Stimulated activated CD8-positive, alpha-beta memory T cell treated with anti-CD3 and anti-CD28 coated beads, Interleukin-12 subunit alpha, Interleukin-12 subunit beta, amount 100 ng/mL, for 24 hours (primary cell): ENCODE measurements around the gene VIPR2.
"Not testable (repeated sequence)": the region's sequence is repeated elsewhere in the genome, so short reads cannot be mapped to it uniquely, and the experiment has no call there.

ENCODE experiments used
- DNase-seq: peaks from one replicate; pipeline ENCODE4 v3.0.0-alpha.2; 2020; ENCODE audit errors: extremely low read depth

Gene VIPR2, protein sequence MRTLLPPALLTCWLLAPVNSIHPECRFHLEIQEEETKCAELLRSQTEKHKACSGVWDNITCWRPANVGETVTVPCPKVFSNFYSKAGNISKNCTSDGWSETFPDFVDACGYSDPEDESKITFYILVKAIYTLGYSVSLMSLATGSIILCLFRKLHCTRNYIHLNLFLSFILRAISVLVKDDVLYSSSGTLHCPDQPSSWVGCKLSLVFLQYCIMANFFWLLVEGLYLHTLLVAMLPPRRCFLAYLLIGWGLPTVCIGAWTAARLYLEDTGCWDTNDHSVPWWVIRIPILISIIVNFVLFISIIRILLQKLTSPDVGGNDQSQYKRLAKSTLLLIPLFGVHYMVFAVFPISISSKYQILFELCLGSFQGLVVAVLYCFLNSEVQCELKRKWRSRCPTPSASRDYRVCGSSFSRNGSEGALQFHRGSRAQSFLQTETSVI

DNA sequence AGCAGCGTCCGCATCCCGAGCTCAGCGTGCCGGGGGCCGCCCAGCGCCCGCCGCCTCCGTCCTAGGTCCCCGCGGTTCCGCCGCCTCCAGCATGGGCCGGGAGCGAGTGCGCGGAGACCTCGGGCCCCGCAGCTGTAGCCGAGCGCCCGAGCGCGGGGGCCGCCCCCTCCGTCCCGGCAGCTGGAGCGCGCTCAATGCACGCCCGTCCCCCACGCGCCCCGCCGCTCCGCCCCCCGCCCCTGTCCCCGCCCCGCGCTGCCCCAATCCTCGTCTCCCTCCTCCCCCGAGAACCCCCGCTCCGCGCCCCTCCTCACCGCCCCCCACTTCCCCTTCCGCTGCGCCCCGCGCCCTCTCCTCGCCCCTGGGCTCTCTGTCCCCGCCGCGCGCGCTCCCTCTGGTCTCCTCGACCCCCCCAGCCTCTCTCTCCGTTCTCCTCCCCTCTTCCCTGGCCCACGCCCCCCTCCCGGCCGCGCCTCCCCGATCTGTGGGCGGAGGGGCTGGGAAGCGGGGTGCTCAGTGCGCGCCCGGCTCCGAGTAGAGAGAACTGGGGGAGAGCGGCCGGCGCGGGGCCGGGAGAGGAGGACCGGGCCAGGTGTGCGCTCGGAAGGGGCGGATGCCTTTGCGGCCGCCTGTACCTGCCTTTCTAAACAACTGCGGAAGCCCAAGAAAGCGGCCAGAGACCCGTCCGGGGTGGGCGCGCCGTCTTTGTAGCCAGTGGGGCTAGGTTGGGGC, at the start of gene VIPR2:
TSS of gene VIPR2 (minus strand) at position 110 of the 732 bp plus-strand sequence. CDS start at position 14, 96 bp downstream.
- DNase-seq, result no peak

DNA sequence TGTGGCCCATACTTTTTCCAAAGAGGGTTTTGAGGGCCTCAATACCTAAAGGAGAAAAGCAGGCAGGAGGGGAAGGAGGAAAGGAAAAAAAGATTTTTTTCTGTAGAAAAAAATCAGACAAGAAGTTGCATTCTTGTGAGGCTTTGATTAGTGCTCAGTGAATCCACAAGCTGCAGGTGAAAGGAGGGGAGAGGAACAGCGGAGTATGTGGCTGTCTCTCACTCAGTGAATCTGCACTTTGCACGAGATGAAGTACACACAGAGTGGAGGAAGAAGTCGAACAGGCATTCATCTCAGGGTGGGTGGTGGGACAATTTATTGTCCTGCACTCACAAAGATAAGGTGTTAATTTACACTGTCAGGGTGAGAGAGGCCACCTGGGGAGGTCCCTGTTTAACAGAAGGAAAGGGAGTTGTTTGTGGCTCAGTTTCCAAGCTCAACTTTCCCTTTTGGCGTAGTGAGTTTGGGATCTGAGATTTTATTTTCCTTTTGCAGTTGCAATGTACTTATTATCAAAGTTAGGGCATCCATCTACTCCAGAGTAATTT, 49.0 kb upstream of the VIPR2 start:
- DNase-seq, result no peak

DNA sequence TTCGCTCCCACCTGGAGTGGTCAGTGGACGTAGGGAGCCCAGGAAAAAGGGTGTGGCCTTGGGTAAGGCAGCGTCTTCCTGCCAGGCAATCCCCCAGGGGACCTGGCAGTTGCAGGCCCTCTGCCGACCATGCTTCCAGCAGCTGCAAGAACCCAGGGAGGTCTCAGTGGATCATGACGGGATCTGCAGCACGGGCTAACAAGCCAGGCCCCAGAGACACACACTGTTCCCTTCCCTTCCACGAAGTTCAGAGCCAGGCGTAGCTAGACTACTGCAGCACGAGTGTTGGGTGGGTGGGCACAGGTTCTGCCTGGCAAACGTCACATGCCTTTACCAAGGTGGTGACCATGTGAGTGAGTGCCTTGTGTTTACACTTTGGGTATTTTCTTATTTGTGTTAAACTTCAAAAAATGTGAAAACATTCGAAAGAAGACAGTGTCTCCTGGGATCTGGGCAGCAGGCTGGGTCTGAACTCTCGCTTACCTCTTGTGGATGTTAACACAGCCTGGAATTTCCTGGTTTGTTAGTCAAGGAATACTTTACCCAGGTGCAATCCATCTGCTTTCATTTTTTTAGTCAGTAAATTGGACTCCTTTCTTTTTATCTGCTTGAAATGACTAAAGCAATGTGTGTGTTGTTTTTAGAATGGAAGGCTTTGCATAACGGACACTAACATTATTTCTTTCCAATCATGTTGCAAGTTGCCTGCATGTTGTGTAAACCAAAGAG, 48.2 kb upstream of the VIPR2 start:
- no peak for DNase-seq

DNA sequence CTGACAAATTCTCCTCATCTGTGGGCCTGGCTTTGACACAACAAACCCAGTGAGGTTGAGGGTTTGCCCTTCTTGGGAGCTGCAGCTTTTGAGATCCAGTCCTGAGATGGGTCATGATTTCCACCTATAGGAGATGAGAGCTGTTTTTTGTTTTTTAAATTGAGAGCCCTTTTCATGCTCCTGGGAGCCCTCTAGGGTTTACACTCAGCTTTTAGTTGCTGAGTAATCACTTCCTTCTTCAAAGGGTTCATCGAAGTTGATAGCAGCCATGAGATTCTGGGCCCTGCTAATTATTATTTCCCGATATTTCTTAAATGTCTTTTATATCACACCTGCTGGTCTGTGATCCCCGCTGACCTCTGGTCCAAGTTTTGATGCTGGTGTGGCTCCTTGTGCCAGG, 47.3 kb upstream of the VIPR2 start:
- DNase-seq, result no peak

DNA sequence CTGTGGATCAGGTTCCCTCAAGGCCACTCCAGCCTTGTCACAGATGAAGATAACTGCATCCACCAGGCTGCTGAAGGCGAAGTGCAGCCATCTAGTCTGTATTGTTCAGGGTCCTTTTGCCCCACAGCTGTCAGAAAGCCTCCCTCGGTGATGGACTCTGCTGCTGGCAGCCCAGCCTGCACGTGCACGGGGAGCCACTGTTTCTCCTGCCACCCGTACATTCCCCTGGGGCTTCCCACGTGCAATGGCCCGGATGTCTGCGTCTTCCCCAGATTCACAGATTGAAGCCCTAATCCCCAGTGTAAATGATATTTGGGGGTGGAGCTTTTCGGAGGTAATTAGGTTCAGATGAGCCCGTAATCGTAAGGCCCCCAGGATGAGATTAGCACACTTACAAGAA, 46.6 kb upstream of the VIPR2 start:
- no peak for DNase-seq

DNA sequence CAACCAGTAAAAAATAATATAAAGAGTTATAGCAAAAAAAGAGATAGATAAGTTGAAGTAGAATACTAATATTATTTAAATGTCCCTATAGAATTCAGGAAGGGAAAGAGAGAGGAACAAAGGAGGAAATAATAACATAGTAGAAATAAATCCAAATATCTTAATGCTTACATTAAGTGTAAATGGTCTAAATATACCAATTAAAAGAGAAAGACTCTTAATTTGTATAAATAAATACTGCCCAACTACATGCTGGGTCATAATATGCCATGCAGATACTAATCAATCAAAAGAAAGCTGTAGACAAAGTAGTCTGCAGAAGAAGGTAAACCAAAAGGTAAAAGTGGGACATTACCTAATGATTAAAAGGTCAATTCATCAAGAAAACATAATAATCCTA, 43.3 kb upstream of the VIPR2 start:
- DNase-seq, result no peak

DNA sequence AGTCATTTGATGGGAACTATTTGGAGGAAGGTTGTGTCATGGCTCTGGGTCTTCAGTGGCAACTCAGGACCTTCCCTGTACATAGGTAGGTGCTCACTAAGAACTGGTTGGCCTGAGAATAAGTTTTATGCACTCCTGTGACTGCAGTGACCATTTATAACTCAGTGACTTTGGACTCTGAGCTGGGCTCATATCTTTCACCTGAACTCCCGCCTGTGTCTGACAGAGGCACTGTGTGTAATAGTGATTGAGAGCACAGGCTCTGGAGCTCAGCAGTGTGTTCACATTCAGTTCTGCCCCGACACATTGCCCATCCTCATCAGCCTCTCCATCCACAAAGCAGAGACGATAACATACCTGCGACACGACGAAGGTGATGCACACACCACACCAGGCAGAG, 34.6 kb upstream of the VIPR2 start:
- DNase-seq, result no peak

DNA sequence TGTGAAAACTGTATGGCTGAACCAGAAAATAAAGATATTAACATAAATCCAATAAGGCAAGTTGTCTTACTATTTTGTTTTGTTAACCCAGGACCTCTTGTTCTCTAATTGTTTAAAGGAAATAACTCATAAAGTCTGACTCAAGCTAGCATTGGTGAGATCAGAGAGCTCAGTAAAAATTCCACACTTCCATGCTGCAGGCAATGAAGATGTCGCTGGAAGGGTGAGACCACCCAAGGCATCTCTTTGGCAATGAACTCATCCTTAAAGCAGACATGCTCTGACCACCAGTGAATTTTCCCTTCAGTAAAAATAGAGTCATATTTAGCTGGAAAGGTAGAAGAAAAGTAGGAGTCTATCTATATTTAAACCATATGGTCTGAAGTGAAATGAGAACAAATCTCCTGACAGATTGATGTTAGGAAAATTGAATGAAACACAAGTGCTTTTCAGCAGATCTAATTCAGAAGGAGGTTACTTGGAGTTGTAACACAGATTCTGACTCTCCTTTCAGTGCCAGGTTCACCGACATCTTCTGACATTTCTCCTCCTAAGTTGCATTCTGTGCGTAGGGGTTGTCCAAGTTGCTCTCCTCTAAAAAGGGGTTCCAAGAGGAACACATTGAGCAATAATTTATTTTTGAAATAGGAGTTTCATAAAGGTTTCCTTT, 32.8 kb upstream of the VIPR2 start:
- DNase-seq, result no peak

DNA sequence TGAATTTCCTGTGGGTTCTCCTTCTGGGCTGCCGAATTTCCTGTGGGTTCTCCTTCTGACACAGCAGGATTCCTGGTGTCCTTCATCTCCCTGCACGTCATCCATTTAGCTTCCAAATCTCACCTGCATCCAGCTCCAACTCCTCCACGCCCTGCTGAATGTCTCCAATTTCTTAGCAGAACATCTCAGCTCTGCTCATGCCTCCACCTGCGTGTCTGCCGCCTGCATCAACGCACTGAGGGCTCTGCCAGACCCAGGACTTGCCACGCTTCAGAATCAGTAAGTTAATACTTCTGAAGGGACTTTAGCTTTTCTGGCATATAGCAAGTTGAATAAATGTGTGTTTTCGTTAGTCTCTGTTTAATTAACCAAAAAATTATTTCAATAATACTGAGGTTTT, 31.1 kb upstream of the VIPR2 start:
- no peak for DNase-seq

DNA sequence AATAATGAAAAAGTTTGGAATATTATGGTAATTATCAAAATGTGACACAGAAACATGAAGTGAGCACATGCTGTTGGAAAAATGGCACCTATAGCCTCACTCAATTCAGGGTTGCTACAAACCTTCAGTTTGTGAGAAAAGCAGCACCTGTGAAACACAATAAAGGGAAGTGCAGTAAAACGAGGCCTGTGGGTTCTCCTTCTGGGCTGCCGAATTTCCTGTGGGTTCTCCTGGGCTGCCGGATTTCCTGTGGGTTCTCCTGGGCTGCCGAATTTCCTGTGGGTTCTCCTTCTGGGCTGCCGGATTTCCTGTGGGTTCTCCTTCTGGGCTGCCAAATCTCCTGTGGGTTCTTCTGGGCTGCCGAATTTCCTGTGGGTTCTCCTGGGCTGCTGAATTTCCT, 30.4 kb upstream of the VIPR2 start:
- DNase-seq, result not testable (repeated sequence)

DNA sequence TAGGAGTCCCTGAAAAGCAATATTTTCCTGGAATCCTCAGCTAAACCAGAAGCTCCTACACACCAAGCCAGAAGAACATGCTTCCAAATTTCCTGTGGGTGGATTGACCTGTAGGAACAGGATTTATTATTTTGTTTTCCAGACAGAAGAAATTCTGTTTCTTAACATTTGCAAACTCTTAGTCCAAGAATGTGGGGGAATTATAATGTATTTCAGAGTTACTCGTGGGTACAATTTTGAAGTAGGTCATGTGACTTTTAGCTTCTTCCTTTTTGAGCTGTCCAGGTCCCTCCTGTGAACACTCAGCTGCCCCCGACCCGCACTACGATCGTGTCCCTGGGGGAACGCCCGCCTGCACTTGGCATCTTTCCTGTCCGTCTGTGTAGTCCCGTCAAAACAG, 27.7 kb upstream of the VIPR2 start:
- DNase-seq, result no peak

DNA sequence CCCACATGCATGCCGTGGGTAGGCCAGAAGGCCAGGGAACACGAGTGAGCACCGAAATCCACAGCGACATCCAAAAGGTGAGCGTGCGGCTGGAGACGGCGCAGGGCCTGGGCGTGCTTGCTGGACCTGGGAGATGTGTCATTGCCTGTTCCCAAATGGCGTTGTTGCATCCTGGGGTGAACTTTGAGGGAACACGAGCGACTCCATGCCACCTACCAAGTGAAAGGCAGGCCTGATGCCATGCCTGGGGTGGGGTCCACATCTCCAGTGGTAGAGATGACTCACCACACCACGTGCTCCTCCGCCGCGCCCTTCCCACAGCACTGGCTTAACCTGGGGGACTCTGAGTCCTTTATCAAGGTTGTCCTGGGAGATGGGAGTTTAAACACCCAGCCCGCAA, 24.7 kb upstream of the VIPR2 start:
- no peak for DNase-seq

DNA sequence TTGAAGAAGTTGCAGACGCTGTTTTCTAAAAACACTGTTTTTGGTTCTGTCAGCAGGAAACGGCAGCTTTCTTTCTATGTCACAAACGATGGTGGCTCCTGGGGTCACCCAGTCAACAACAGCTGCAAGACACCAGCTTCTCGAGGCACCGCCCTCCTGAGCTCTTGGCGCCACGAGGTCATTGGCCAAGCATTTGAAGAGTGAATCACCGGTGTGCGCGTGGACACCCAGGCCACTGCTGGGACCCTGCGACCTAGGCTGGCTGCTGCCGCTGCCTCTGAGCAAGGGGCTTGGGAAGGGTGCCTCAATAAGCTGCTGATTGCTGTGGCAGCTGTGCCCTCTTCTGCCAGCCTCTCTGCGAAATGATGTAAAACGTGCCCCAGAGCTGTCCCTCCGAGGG, 22.5 kb upstream of the VIPR2 start:
- no peak for DNase-seq

DNA sequence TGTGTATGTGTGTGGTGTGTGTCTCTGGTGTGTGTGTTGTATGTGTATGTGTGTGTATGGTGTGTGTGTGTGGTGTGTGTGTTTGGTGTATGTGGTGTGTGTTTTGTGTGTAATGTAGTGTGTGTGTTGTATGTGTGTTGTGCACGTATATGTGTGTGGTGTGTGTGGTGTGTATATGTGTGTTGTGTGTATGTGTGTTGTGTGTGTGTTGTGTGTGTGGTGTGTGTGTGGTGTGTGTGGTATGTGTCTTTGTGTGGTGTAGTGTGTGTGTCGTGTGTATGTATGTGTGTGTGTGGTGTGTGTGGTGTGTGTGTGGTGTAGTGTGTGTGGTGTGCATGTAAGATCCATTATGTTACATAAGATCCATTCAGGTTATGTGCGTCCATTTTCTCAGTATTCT, 21.9 kb upstream of the VIPR2 start:
- DNase-seq, result no peak

DNA sequence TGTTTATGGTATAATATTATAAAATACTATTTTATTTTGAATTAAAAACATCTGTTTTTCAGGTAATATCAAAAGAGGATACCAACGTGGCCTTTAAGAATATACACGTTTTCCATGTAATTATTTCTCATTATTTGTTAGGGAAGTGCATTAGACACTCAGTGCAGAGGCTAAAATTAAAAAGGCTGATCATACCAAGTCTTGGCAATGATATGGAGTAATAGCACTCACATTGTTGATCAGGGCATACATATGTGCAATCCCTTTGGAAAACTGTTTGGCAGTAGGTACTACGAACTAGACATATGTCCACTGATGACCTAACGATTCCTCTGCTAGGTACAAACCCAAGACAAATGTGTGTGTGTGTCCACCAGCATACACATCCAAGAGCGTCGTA, 20.7 kb upstream of the VIPR2 start:
- DNase-seq, result no peak

DNA sequence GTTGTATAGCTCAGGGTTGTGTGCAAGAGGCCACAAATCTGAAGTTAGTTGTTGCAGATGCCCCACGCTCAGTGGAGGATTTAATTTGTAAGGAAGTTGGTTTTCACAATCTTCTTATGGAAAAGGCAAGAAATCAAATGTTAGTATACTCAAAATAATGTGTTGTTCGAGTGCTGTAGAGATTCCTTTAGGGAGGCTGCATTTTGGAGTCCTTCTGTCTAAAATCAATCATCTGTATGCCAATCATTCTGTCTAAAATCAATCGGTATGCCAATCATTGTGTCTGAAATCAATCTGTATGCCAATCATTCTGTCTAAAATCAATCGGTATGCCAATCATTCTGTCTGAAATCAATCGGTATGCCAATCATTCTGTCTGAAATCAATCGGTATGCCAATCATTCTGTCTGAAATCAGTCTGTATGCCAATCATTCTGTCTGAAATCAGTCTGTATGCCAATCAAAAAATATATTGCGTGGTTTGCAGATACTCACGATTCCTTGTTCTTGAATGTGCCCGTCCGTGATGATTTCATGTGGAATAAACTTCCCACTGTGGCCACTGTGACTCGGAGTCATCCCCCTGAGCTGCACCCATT, 19.1 kb upstream of the VIPR2 start:
- DNase-seq, result not testable (repeated sequence)

DNA sequence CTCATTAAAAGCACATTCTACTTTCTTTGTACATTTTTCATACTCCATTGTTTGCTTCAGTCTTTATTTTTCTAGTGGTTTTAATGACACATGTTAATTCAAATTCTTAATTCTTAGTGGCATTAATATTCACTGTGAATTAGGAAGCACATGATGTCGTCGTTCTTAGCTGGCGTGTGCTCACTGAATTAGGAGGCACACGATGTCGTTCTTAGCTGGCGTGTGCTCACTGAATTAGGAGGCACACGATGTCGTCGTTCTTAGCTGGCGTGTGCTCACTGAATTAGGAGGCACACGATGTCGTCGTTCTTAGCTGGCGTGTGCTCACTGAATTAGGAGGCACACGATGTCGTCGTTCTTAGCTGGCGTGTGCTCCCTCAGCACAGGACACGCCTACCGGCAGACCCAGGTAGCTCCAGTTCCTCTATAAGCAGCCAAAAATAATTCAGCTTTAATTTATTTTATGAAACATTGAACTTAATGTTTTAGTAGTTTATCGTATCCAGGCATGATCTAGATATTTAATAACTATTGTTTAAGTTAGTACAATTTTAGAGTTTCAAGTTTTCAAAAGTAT, 17.5 kb upstream of the VIPR2 start:
- not testable (repeated sequence) for DNase-seq

DNA sequence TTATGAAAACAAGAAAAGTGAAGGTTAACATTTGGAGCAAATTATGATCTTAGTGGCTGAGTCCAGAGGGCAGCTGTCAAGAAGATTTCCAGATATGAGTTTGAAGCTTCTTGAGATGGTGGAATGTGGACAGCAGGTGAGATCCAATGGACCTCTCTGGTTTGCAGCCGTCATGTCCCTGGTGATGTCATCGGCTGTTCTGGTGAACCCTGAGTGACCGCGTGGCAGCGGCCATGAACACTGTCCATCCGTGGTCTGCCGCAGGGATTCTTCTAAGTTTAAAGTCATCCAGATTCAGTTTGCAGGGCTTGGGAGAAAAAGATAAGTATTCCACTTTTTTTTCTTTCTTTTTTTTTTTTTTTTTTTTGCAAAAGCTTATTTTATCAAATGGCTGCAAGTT, 15.8 kb upstream of the VIPR2 start:
- no peak for DNase-seq

DNA sequence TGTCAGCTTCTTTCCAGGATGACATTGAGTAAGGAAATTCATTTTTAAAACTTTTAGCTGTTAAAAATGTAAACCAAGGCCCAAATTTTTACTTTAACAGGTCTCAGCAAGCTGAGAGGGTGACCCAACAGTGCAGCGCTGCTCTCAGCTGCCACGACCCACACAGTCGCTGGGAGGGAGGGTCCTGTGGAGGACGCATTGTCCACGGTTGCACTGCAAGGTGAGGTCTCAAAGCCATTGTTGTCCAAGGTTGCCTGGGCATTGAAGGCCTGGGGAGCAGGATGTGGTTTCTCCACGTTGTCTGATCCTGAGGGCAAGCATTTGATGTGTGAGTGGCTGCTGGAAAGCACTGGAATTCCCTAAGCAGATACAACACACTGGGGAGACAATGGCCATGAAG, 15.1 kb upstream of the VIPR2 start:
- no peak for DNase-seq

DNA sequence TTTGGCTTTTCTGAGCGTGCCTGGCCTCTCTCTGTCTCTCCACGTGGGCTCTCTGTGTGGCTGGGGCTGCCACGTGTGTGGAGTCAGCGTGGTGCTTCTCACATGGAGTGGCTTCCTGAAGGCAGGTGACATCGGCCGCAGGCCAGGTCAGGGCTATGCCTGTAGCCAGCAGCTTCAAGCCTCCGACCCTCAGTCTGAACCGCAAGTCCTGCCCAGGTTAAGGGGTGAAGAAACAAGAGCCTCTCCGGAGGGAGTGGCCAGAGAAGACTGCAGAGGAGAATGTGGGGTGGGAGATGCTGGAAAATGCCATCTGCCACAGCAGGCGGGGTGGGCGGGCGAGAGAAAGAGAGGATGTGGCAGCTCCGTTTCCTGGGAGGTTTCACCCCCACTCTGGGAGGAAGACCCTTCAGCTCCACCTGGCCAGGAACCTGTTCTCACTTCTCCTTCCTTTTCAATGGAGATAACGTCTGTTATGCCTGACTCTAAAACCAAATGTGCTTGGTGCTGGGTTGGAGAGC, 14.3 kb upstream of the VIPR2 start:
- DNase-seq, result no peak
